ENCODE measurements around the gene SFXN5.

The SFXN5 gene

DNA sequence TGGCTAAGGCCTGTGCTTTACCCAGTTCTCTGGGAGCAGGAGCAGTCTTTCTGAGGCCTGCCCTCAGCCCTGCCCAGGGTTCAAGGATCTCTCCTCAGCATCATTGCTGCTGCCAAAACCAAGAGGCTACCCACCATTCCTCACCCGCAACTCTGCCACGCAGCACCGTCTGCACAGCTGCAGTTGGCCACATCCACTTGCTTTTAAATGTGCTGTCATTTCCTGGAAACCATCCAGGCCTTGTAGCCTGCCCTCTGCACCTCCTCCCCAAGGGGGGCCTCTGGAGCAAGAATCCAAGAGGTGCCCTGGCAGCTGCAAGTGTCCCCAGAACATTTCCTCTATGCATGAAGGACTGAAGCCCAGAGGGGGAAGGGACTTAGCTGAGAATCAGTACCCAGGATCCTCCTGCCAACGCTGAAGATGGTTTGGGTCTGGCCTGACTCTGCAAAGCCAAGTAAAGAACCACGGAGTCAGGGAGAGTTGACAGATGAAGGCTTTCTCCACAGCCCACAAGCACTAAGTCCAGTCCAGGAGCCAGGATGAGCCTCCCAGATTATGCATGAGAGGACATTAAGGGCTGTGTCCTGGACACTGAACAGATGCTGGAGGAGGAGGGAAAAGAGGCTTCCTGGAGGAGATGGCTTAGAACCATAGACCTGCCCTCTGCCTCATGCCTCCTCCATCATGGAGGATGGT lies 139.3 kb downstream of the SFXN5 start:
- TF ChIP-seq TAF1 (IDR thresholded peaks at IDR 0.05; ENCODE audit: borderline replicate concordance, insufficient read depth, low read length) = no peak
- no peak for TF ChIP-seq POLR2AphosphoS5 (IDR thresholded peaks at IDR 0.05; ENCODE audit: low read depth, low read length)
- TF ChIP-seq, protein P1, sequence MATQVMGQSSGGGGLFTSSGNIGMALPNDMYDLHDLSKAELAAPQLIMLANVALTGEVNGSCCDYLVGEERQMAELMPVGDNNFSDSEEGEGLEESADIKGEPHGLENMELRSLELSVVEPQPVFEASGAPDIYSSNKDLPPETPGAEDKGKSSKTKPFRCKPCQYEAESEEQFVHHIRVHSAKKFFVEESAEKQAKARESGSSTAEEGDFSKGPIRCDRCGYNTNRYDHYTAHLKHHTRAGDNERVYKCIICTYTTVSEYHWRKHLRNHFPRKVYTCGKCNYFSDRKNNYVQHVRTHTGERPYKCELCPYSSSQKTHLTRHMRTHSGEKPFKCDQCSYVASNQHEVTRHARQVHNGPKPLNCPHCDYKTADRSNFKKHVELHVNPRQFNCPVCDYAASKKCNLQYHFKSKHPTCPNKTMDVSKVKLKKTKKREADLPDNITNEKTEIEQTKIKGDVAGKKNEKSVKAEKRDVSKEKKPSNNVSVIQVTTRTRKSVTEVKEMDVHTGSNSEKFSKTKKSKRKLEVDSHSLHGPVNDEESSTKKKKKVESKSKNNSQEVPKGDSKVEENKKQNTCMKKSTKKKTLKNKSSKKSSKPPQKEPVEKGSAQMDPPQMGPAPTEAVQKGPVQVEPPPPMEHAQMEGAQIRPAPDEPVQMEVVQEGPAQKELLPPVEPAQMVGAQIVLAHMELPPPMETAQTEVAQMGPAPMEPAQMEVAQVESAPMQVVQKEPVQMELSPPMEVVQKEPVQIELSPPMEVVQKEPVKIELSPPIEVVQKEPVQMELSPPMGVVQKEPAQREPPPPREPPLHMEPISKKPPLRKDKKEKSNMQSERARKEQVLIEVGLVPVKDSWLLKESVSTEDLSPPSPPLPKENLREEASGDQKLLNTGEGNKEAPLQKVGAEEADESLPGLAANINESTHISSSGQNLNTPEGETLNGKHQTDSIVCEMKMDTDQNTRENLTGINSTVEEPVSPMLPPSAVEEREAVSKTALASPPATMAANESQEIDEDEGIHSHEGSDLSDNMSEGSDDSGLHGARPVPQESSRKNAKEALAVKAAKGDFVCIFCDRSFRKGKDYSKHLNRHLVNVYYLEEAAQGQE (IDR thresholded peaks at IDR 0.05; ENCODE audit: insufficient read depth in 1 of 2, low read depth in 2 of 2, low read length in 2 of 2) = no peak
- TF ChIP-seq FOXP2 (optimal IDR thresholded peaks at IDR 0.05; ENCODE audit: borderline replicate concordance, extremely low read depth, extremely low read length, insufficient read depth) = no peak
- no peak for TF ChIP-seq SIN3A (IDR thresholded peaks at IDR 0.05; ENCODE audit: borderline replicate concordance, insufficient read depth, low read length)

DNA sequence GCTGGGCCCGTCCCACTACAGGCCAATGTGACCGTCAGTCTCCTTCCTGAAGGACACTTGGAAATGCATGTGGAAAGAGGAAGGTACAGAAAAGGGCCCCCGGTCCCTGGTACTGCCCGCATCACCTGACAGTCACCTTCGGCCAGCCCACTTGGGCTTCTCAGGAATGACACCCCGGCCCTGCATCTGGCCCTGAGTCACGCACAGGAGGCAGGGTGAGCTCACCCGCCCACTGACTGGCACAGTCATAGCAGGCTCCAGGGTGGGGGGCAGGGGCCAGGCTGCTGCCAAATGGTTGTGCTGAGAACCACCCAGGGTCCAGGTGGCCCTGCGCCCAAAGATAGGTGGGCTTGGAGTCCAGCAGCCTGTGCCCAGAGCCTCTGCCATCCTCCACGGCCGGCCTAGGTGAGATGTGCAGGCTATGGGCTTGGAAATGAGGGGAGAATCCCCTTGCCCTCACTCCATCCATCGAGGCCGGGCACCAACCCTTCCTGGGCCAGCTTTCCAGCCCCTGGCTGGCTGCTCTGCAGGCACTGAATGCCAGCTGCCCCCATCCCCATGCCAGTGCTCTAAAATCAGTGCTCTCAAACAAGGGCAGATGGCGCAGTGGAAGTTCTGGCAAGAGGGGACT lies 140.1 kb downstream of the SFXN5 start:
- TF ChIP-seq, protein P1 (IDR thresholded peaks at IDR 0.05; ENCODE audit: insufficient read depth in 1 of 2, low read depth in 2 of 2, low read length in 2 of 2) = no peak
- TF ChIP-seq POLR2AphosphoS5 (IDR thresholded peaks at IDR 0.05; ENCODE audit: low read depth, low read length) (no peak), TAF1 (IDR thresholded peaks at IDR 0.05; ENCODE audit: borderline replicate concordance, insufficient read depth, low read length) (no peak), FOXP2 (optimal IDR thresholded peaks at IDR 0.05; ENCODE audit: borderline replicate concordance, extremely low read depth, extremely low read length, insufficient read depth) (no peak), SIN3A (IDR thresholded peaks at IDR 0.05; ENCODE audit: borderline replicate concordance, insufficient read depth, low read length) (no peak)

DNA sequence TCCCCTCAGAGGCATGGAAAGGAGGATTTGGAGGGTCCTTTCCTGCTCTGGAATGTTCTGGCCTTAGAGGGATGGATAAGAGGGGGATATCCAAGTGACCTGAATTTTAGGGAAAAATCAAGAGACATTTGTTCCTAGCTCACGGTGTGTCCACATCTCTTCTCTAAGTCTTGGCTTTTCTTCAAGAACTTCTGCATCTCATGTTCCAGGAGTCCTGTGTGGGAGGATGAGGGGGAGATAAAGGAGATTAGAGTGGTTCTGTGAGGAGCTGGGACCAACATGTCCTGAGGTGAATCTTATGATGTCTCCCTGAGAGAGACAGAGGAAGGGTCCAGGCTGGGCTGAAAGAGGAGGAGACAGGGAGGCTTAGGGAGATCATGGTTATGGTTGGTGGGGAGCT lies 142.5 kb downstream of the SFXN5 start:
- TF ChIP-seq, protein P1 (IDR thresholded peaks at IDR 0.05; ENCODE audit: insufficient read depth in 1 of 2, low read depth in 2 of 2, low read length in 2 of 2) = no peak
- TF ChIP-seq POLR2AphosphoS5 (IDR thresholded peaks at IDR 0.05; ENCODE audit: low read depth, low read length) (no peak), FOXP2 (optimal IDR thresholded peaks at IDR 0.05; ENCODE audit: borderline replicate concordance, extremely low read depth, extremely low read length, insufficient read depth) (no peak), SIN3A (IDR thresholded peaks at IDR 0.05; ENCODE audit: borderline replicate concordance, insufficient read depth, low read length) (no peak), TAF1 (IDR thresholded peaks at IDR 0.05; ENCODE audit: borderline replicate concordance, insufficient read depth, low read length) (no peak)

DNA sequence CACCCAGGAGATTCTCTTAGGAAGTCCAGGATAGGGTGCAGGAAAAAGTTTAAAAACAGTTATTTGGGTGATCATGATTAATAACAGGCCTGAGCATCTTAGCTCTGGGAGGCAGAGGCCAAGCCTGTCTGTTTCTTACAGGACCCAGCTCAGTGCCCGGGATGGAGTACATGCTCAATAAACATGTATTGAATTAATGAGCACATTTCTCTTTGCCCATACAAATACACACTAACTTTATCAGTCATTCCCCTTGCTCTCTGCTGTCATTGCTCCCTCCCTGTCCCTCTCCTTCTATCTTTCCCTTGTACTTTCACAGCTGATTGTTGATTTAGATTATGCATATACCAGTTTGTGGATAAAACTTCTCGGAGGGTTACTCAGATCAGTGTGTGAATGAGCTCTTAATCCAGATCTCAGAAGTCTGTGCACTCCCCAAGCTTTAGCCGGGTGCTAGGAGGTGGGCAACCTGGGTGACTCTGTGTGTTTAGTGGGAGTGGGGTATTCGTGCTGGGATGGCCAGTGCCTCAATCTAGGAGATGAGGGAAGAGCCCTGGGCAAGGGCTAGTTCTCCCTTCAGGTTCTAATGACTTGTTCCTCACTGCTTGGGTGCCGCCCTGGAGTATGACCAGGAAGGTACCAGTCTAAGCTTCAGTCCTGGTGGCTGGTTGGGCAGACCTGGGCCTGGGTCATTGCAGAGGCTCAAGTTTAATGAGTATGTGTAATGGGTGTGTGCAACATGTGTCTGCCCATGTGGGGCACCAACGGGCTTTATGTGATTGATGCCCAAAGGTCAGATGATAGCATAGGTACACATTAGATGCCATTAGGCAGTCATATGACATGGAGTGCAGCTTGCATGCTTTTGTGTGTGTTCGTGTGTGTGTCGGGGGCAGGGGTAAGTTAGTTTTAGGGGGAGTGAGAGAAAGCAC lies 143.6 kb downstream of the SFXN5 start:
- no peak for TF ChIP-seq SIN3A (IDR thresholded peaks at IDR 0.05; ENCODE audit: borderline replicate concordance, insufficient read depth, low read length)
- TF ChIP-seq TAF1 (IDR thresholded peaks at IDR 0.05; ENCODE audit: borderline replicate concordance, insufficient read depth, low read length) = no peak
- TF ChIP-seq, protein P1 (IDR thresholded peaks at IDR 0.05; ENCODE audit: insufficient read depth in 1 of 2, low read depth in 2 of 2, low read length in 2 of 2) = no peak
- TF ChIP-seq POLR2AphosphoS5 (IDR thresholded peaks at IDR 0.05; ENCODE audit: low read depth, low read length) = no peak
- TF ChIP-seq FOXP2 (optimal IDR thresholded peaks at IDR 0.05; ENCODE audit: borderline replicate concordance, extremely low read depth, extremely low read length, insufficient read depth) = no peak

All from PFSK-1 (cell line).